ENCODE results near the gene PLEK.

The PLEK gene

DNA sequence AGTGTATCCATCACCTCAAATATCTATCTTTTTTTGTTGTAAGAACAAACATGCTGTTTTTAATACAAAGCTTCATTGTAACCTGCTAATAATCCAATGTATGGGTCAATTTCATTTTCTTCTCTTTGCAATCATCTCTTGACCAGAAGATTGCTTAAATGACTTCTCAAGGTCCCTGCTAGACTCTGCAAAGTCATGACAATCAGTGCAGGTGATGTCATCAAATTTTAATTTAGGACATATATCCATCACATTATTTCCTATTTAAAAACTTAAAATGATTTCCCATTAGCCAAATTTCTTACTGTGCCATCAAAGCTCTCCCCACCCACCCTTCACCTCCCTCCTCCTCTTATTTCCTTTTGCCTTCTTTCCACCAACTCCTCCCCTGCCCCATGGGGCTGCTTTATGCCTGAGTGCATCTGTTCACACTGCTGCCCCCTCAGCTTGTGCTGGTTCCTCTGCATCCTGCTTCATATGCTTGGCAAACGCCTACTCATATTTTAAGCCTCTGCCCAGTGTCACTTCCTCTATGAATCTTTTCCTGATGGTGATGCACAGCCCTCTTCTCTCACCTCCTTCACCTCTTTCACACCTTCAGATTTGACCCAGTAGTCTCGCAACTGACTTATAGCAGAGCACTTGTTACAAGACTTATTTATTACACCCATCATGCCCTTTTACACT lies 20.3 kb downstream of the PLEK start:
- no peak overlapping the region for H3K4me3 ChIP-seq (ENCODE audit: low read depth, low read length)
- no peak for DNase-seq (ENCODE audit: low read depth, low spot score)
- TF ChIP-seq, protein P1, sequence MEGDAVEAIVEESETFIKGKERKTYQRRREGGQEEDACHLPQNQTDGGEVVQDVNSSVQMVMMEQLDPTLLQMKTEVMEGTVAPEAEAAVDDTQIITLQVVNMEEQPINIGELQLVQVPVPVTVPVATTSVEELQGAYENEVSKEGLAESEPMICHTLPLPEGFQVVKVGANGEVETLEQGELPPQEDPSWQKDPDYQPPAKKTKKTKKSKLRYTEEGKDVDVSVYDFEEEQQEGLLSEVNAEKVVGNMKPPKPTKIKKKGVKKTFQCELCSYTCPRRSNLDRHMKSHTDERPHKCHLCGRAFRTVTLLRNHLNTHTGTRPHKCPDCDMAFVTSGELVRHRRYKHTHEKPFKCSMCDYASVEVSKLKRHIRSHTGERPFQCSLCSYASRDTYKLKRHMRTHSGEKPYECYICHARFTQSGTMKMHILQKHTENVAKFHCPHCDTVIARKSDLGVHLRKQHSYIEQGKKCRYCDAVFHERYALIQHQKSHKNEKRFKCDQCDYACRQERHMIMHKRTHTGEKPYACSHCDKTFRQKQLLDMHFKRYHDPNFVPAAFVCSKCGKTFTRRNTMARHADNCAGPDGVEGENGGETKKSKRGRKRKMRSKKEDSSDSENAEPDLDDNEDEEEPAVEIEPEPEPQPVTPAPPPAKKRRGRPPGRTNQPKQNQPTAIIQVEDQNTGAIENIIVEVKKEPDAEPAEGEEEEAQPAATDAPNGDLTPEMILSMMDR (IDR thresholded peaks at IDR 0.05; ENCODE audit: insufficient read depth, low read length, missing control alignments): no peak
- CTCF ChIA-PET: no interaction called here
- POLR2A ChIA-PET: no interaction called here

- TF ChIP-seq, protein P1 (IDR thresholded peaks at IDR 0.05; ENCODE audit: insufficient read depth, low read length, missing control alignments): no peak
- ChIA-PET POLR2A (no interaction called here), CTCF (no interaction called here)
- DNase-seq (ENCODE audit: low read depth, low spot score): no peak
- H3K4me3 ChIP-seq (ENCODE audit: low read depth, low read length): no peak overlapping the region
These were observed 20.8 kb downstream of the PLEK start for GRCh38 chr2:68385907-68386287.

DNA sequence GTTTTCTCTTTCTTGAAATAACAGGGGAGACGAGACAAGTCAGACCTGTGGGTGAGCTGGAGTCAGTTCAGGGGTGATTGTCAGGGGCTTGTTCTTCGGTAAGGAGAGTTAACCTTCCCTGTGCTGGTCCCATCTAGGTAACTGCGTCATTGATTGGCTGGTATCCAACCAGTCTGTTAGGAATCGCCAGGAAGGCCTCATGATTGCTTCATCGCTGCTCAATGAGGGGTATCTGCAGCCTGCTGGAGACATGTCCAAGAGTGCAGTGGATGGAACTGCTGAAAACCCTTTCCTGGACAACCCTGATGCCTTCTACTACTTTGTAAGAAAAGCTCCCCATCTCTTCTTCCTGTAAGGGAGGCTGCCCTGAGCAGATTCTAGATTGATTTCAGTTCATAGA lies 21.3 kb downstream of the PLEK start:
- CTCF ChIA-PET: no interaction called here
- TF ChIP-seq, protein P1 (IDR thresholded peaks at IDR 0.05; ENCODE audit: insufficient read depth, low read length, missing control alignments): no peak
- DNase-seq (ENCODE audit: low read depth, low spot score): no peak
- POLR2A ChIA-PET: no interaction called here
- H3K4me3 ChIP-seq (ENCODE audit: low read depth, low read length): no peak overlapping the region

DNA sequence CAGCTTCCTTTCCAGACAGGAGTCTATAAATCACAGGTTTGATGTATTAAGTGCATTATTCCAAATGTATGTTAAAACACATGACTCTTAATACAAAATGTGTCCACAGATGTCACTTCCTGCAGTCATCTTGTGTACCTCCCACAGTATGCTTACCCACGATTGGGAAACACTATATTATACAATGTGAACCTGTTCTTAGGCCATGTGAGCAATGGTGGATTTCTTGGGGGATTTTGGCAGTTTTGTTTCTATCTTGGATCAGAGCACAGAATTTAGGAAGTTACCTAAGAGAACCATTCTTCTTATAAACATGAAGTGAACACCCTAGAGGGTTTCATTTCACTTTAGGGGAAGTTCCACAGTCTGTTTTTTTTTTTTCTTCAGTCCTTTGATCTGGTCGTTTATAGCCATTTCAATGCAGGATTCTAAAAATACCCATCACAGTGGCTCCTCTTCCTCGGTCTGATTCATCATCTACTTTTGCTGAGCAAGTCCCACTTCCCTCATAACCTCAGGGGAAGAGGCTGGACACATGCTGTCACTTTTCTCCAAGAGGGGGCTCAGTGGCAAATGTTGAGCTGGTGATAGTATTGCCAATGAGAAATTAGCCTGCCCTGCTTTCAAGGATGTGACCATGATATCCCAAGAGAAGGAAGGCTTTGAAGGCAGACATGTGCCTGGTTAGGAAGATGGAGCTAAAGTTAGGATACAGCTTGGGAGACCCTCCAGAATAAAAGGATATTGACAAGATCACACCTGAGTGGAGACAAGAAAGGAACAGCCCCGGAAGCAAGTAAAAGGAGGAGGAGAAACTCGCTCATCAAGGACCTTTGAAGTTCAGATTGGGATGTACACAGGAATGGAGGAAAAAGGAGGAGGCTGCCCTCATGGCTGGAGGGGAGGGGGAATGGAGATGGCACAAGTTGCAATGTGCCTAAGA lies 22.6 kb downstream of the PLEK start:
- CTCF ChIA-PET: interaction anchor here (2.1 kb wide), 1 partner anchor 54 kb away, joined by 7 read pairs; no protein-coding TSS in a partner anchor
- POLR2A ChIA-PET: no interaction called here
- H3K4me3 ChIP-seq (ENCODE audit: low read depth, low read length): no peak overlapping the region
- TF ChIP-seq, protein P1 (IDR thresholded peaks at IDR 0.05; ENCODE audit: insufficient read depth, low read length, missing control alignments): no peak
- no peak for DNase-seq (ENCODE audit: low read depth, low spot score)

- H3K4me3 ChIP-seq (ENCODE audit: low read depth, low read length): no peak overlapping the region
- no peak for DNase-seq (ENCODE audit: low read depth, low spot score)
- TF ChIP-seq, protein P1 (IDR thresholded peaks at IDR 0.05; ENCODE audit: insufficient read depth, low read length, missing control alignments): no peak
- POLR2A ChIA-PET: no interaction called here
- CTCF ChIA-PET: interaction anchor here (2.1 kb wide), 1 partner anchor 53 kb away, joined by 7 read pairs; no protein-coding TSS in a partner anchor
These were observed 23.3 kb downstream of the PLEK start for GRCh38 chr2:68388358-68388757.

GRCh38 chr2:68388772-68389171 lies 23.7 kb downstream of the PLEK start:
- no peak overlapping the region for H3K4me3 ChIP-seq (ENCODE audit: low read depth, low read length)
- POLR2A ChIA-PET: no interaction called here
- DNase-seq (ENCODE audit: low read depth, low spot score): no peak

More at GRCh38 chr2:68388772-68389171, 23.7 kb downstream of the PLEK start:
- CTCF ChIA-PET: interaction anchor here (1.0 to 2.1 kb wide), 2 partner anchors 16 to 53 kb away, joined by 3 to 7 read pairs; no protein-coding TSS in a partner anchor
- TF ChIP-seq, protein P1 (IDR thresholded peaks at IDR 0.05; ENCODE audit: insufficient read depth, low read length, missing control alignments): no peak
